Measurements from ENCODE around the gene BTBD1.
A peak's percentile ranks its signal among the peaks of the same experiment; 100 is the strongest.

BTBD1 gene

DNA sequence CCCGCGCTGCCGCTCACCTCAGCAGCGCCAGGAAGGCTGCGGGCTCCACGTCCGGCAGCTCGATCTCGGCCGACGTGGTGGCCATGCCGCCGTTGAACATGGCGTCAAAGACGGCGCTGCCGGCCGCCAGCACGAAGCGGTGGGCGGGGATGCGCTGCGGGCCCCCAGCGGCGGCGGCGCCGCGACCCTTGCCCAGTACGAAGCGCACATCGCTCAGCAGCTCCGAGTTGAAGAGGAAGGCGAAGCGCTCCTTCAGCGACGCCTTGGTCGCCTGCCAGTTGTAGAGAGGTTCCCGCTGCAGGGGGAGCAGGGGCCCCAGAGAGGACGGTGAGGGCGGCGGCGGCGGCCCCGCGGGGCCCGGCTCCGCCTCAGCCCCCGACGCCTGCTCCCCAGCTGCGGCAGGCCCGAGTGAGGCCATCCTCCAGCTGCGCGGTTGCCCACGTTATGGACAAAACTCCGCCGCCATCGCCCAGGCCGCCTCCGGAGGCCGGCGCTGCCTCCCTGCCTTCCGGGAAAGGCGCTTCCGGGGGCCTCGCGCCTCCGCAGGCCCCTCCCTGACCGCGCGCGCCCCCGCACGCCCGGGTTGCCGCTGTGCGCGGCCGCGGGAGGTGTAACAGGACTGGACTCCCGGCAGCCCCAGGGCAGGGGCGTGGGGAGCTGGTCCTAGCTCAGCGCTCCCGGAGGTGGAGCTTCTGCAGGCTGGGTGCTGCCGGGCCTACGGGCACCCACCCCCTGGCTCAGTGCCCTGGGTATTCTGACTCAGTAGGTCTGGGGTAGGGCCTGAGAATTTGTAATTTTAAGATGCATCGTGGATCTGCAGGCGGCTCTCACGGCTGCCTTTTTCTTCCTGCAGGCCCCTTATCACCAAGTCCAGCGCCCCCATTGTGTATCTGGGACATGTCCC lies at the start of gene BTBD1:
Gene BTBD1 (minus strand): TSS at position 519 of the 904 bp plus-strand sequence. CDS start 101 bp downstream, at position 418.
- DNase-seq, result peak; percentile 82

GRCh38 chr15:83115831-83116565 lies 48.9 kb upstream of the BTBD1 start:
- DNase-seq, result no peak

- DNase-seq, result no peak
These were observed 48.4 kb upstream of the BTBD1 start for GRCh38 chr15:83115410-83115809.

- DNase-seq, result no peak
These were observed 47.8 kb upstream of the BTBD1 start for GRCh38 chr15:83114856-83115255.

DNA sequence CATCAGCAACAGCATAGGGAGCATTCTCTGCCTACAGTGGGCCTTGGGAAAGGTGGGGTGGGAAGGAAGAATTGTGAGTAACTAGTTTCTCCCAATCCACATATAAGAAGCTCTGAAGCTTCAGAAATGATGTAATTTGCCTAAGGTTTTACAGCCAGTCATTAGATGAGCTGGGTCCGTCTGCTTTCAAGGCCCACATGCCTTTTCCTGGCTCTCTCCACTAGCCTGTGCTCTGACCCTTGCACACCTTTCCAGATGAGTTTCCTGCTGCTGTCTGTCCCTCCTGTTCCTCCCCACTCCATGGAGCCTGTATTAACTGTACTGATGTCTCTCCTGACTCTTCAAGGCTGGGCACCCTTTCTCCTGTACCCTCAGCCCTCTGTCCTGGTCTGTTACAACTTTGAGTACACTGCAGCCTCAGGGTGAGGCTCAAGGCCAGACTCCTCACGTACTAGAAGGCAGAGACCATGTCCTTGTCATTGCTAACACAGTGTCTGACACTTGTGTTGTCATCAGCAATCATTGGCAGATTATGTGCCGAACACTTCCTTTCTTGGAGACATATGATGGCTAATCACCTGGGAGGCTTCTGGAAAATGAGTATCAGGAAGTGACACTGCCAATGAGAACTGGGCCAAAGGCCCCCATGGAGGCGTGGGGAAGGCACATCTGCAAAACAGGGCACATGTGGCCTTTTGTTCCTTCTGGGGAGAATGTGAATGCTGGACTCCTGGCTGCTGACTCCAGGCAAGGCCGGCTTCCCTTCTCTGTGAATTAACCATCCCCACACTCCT lies 47.0 kb upstream of the BTBD1 start:
- no peak for DNase-seq

GRCh38 chr15:83112956-83113299 lies 45.9 kb upstream of the BTBD1 start:
- no peak for DNase-seq

DNA sequence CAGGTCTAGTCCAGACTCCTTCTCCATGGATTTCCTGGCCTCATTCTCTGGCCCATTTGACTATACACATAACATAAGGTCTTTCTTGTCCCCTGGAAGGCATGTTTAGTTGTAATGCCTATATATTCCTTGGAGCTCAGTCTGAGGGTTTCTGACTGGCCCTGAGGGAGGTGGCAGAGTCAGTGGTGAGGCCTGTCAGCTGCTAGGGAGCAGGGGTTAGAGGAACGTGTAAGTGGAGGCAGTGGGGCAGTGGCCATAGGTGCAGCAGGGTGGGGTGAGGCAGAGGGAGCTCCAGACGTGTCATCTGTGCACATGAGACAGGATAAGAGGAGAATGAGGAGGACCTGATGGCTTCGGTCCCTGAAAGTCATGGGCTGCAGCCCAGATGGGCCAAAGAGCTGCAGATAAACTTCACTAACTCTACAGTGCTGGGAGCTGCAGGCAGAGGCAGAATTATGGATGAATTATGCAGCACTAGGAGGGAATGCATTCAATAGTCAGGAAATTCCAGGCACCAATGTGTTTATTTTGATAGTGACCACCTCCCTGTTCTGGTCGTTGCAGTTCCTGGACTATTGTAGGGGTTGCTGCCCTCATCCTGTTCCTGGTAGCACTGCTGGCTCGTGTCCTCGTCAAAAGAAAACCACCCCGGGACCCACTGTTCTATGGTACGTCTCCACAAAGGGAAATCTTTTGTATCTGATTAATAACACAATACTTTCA lies 45.3 kb upstream of the BTBD1 start:
- DNase-seq, result no peak

- DNase-seq, result no peak
These were observed 44.1 kb upstream of the BTBD1 start for GRCh38 chr15:83111149-83111548.

DNA sequence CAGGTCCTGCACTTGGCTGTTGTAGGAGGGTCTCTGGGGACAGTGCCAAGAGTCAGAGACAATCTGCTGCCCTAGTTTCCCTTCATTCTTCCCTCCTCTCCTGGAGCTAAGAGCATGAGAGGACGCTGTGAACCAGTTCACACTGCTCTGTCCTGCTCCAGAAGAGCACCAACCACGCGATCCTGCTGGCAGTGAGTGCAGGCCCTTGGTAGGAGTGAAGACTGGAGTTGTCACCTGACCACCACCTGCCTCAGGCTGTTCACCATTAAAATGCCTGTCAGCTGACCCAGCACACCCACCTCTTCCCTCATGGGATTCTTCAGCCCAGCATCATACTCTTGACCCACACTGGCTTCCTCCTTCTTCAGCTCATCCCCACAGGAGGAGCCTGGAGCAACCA lies 43.3 kb upstream of the BTBD1 start:
- DNase-seq, result no peak

DNA sequence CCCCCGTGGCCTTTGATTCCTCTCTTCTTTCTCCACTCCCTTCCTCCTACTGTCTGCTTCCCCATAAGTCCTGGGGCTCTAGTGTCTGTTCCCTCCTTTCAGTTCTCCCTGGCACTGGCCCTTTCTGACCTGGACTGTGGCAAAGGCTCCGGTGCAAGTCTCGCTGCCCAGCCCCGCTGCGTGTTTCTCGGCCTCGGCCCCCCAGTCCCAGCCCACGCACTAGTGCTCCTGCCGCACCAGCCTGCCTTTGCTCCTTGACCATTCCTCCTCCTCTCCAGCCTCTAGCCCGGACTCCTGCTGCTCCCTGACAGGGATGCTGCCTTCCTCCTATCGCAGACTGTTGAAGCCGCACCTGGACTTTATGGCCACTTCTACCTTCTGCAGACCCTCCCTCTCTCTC lies 42.5 kb upstream of the BTBD1 start:
- no peak for DNase-seq

- DNase-seq, result peak; percentile 98
These were observed 41.5 kb upstream of the BTBD1 start for GRCh38 chr15:83108266-83109219.

- DNase-seq, result no peak
These were observed 40.8 kb upstream of the BTBD1 start for GRCh38 chr15:83107841-83108181.

DNA sequence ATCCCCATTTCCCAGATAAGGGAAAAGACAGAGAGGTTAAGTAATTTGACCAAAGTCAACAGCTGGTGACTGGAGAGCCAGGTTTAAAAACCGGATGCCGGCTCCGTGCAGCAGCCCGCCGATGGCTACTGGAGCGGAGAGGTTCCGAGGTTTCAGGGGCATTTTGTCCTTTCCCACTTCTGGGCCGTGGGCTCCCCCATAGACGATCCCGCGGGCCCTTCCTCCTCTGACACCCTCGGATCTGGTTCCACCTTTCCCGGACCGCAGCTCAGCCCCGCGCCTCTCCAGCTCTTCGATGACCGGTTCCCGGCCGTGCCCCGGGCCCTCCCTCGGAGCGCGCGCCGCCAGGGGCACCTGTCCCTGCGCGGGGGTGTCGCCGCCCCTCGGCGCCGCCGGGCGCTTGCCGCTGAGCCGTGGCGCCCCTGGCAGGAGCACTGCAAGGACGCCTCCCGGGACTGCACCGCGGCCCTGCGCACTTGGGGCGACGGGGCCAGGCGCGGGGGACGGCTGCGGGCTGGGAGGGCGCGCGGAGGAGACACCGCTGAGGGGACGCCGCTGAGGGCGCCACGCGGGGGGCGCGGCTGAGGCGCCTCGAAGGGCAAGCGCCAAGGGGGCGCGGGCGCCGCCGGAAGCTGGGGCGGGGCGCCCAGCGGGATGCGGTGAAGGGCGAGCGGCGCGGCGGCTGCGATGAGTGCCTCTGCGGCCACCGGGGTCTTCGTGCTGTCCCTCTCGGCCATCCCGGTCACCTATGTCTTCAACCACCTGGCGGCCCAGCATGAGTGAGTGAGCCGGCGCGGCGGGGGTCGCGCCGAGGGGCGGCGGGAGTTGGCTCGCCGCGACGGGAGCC lies 40.2 kb upstream of the BTBD1 start, which contains the start of gene TM6SF1:
Gene TM6SF1 (plus strand): TSS at position 652 of the 847 bp plus-strand sequence. CDS start 36 bp downstream, at position 688.
- DNase-seq, result no peak

DNA sequence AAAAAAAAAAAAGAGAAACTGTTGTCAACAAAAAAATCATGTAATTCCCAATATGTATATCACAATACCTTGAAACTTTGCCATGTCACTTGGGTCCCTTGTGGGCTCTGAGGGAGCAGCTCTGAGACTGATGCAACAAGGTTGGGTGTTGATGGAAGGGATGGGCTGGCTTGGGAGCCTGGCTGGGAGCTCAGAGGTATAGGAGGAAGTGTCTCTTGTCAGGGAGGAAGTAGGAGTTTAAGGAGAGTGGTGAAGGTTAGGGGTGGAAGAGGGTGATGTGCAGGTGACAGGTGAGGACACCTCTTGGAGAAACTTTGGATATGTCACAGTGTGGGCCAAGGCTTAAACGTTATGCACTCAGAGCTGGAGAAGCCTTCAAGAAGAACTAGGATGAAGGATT lies 38.4 kb upstream of the BTBD1 start:
- DNase-seq, result no peak

DNA sequence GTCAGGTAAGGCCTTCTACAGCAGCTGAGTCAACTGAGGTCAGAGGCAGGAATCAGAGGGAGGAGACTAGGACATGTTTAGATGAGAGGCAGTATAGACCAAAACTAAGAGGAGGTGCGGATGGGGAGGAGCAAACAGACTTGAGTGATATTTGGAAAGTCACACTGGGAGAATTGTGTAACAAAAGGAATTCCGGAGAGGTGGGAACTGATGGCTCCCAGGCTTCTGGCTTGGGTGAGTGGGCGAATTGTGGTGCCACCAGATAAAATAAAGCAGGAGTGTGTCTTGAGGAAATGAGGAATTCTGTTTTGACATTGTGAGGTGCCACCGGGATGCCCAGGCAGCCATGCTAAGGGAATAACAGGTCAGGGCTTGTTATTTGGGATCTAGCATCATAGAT lies 37.1 kb upstream of the BTBD1 start:
- DNase-seq, result no peak

DNA sequence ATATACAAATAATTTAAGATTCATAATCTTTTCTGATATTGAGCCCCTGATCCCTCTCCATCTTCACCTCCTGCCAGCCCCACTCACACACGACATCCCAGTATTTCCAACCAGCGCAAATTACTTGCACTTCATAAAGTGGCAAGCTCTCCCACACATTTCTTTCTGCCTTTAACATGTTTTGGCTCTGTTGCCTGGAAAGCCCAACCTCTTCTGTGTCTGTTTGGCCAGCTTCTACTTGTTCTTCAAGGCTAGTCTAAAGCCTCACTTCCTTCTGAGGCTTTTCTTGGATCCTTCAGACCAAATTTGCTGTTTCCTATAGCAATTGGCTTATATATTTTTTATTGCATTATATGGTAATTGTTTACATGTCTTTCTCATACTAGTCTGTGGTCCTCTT lies 35.3 kb upstream of the BTBD1 start:
- DNase-seq, result no peak

GRCh38 chr15:83100097-83100646 lies 33.1 kb upstream of the BTBD1 start:
- DNase-seq, result peak; percentile 55

DNA sequence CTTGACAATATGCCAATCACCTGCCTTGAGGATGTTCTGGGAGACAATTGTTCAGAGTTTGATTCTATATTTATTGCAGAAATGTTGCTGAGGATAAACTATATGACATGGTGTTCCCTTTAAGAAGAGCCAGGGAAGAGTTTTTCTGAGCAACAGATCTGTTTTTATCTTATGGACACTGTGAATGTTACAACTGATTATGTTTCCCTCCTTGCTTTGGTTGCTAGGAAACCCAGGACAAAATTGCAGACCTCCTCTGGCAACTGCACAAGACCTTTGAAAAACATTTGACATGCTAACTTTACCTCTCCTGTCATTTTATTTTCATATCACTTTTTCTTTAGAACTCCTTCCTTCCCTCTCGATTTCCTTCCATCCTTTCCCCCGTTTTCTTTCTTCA lies 32.2 kb upstream of the BTBD1 start:
- no peak for DNase-seq

DNA sequence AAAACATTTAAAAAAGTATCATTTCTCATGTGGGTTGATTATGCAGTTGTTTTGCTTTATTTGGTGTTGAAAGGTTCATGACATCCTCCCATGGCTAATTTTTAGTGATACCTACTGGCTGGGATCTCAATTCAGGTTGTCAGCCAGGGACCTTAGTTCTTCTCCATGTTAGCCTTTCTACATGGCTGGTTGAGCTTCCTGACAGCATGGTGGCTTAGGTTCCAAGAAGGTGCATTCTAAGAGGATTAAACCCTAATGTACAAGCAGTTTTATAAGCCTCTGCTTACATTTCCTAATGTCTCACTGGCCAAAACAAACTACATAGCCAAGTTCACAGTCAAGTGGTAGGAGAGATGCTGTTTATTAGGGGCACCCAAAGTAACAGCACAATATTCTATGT lies 31.0 kb upstream of the BTBD1 start:
- DNase-seq, result no peak

DNA sequence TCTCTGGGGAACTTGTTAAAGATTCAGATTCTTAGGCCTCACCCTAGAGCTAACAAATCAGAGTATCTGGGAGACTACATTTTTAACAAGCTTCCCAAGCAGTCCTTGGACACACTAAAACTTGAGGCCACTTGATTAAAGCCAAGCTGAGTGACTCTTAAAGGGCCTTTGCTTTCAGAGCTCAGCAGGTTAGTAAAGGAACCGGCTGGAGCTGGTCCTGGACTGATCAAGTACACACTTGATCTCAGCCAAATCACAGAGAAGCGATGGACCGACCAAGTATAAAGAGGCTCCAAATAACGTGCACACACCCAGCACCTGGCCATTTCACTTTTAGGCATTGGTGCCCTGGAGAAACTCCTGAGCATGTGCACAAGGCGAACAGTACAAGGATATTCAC lies 27.5 kb upstream of the BTBD1 start:
- no peak for DNase-seq

Data from MV-4-11 (cell line).